Loucy (cell line): ENCODE measurements around the gene POU4F1.

ENCODE experiments used
- CTCF ChIP-seq: fragments of 200-600 bp; sonication (generic); conservative IDR thresholded peaks from 2 replicates; pipeline ENCODE4 v1.5.1; 2014; ENCODE audit warnings: mild to moderate bottlenecking, antibody characterized with exemption, low read length
- EZH2phosphoT487 ChIP-seq: fragments of 200-600 bp; IDR thresholded peaks from 2 replicates; pipeline ENCODE4 v1.6.1; 2018; ENCODE audit warnings: antibody characterized with exemption, mild to moderate bottlenecking, moderate library complexity, borderline replicate concordance

- TF ChIP-seq CTCF (no peak), EZH2phosphoT487 (no peak)
Observed at GRCh38 chr13:78562237-78562889, 41.0 kb downstream of the POU4F1 start.
